Measurements from ENCODE around the gene PLA2G4A. TPM values are rescaled to one million over a fixed set of nuclear protein-coding genes. Genes with fewer than 3 reads are reported as not detected.

Gene PLA2G4A
- total RNA-seq, 2 experiments from 2014 or later, result not detected

- Mint-ChIP-seq H3K27ac (no peak overlapping the region), H3K27me3 (ENCODE audit: low read depth) (no peaks in the 10 kb centered on the region), H3K36me3 (ENCODE audit: low read depth) (no peaks in the 10 kb centered on the region), H3K4me1 (ENCODE audit: low read depth) (no peaks in the 10 kb centered on the region), H3K9me3 (ENCODE audit: insufficient read depth) (no peaks in the 10 kb centered on the region), H3K4me3 (no peak overlapping the region)
- ATAC-seq (no peak), DNase-seq (no peak)
- ChIA-PET CTCF (interaction anchor here (0.6 to 2.9 kb wide), 3 partner anchors 9 to 602 kb away, joined by 3 to 9 read pairs (median 3); no protein-coding TSS in a partner anchor), POLR2A (no interaction called here)
Observed at GRCh38 chr1:186994897-186995296, 166.1 kb downstream of the PLA2G4A start.

DNA sequence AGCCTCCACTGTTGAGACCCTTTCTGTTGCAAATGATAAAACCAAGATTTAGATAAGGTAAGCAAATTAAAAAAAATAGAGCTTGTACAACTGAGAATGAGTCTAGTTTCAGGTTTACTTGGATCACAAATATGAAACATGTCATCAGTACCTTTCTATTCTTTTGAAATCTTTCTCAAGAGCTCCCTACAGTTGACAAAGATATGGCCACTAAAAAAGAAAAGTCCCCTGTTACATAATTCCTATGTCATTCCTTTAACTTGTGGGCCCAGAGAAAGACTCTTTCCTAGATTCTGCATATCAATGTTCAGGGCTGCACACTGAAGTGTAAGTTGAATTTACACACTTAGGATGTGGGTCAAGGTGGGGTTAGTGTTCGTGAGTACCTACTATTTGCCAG, 168.1 kb downstream of the PLA2G4A start:
- no peak overlapping the region for H3K27ac Mint-ChIP-seq
- H3K4me3 Mint-ChIP-seq, result no peak overlapping the region
- DNase-seq (no peak), ATAC-seq (no peak)
- H3K4me1 Mint-ChIP-seq (ENCODE audit: low read depth), result no peaks in the 10 kb centered on the region
- H3K27me3 Mint-ChIP-seq (ENCODE audit: low read depth), result no peaks in the 10 kb centered on the region
- no peaks in the 10 kb centered on the region for H3K36me3 Mint-ChIP-seq (ENCODE audit: low read depth)
- ChIA-PET POLR2A (no interaction called here), CTCF (interaction anchor here (2.9 kb wide), 1 partner anchor 10 kb away, joined by 9 read pairs; no protein-coding TSS in a partner anchor)
- no peaks in the 10 kb centered on the region for H3K9me3 Mint-ChIP-seq (ENCODE audit: insufficient read depth)

DNA sequence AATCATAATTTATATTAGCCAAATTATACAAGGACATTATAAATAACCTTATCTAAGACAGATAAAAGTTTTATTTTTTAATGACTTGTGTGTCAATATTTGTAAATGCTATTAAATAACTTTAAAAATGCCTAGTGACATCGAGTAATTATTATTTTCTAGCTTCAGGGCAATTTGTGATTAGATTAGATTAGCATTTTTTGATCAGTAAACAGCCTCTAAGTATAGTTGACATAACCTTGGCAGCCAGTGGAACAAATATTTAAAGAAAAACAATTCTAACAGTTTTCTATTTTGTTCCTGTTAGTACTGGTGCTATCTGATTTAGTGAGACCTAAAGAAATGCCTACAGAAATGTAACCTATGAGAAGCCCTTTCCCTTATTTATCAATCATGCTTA, 169.1 kb downstream of the PLA2G4A start:
- ATAC-seq (no peak), DNase-seq (no peak)
- CTCF ChIA-PET, result interaction anchor here (1.4 kb wide), 1 partner anchor 11 kb away, joined by 6 read pairs; no protein-coding TSS in a partner anchor
- no peak overlapping the region for H3K4me3 Mint-ChIP-seq
- POLR2A ChIA-PET, result no interaction called here
- no peak overlapping the region for H3K27ac Mint-ChIP-seq
- H3K27me3 Mint-ChIP-seq (ENCODE audit: low read depth), result no peaks in the 10 kb centered on the region
- no peaks in the 10 kb centered on the region for H3K36me3 Mint-ChIP-seq (ENCODE audit: low read depth)
- H3K9me3 Mint-ChIP-seq (ENCODE audit: insufficient read depth), result no peaks in the 10 kb centered on the region
- H3K4me1 Mint-ChIP-seq (ENCODE audit: low read depth), result no peaks in the 10 kb centered on the region

- Mint-ChIP-seq H3K27ac (no peak overlapping the region), H3K4me3 (no peak overlapping the region), H3K27me3 (ENCODE audit: low read depth) (no peaks in the 10 kb centered on the region), H3K36me3 (ENCODE audit: low read depth) (no peaks in the 10 kb centered on the region), H3K4me1 (ENCODE audit: low read depth) (no peaks in the 10 kb centered on the region), H3K9me3 (ENCODE audit: insufficient read depth) (no peaks in the 10 kb centered on the region)
- no peak for ATAC-seq
- ChIA-PET POLR2A (no interaction called here), CTCF (no interaction called here)
- DNase-seq, result no peak
Observed at GRCh38 chr1:186999506-186999905, 170.8 kb downstream of the PLA2G4A start.

GRCh38 chr1:187001198-187001889, 172.6 kb downstream of the PLA2G4A start:
- POLR2A ChIA-PET, result no interaction called here
- Mint-ChIP-seq H3K9me3 (ENCODE audit: insufficient read depth) (no peaks in the 10 kb centered on the region), H3K36me3 (ENCODE audit: low read depth) (no peaks in the 10 kb centered on the region), H3K27ac (no peak overlapping the region), H3K27me3 (ENCODE audit: low read depth) (no peaks in the 10 kb centered on the region), H3K4me1 (ENCODE audit: low read depth) (no peaks in the 10 kb centered on the region), H3K4me3 (no peak overlapping the region)
- CTCF ChIA-PET, result no interaction called here
- ATAC-seq (no peak), DNase-seq (no peak)

- H3K27ac Mint-ChIP-seq, result no peak overlapping the region
- H3K4me3 Mint-ChIP-seq, result no peak overlapping the region
- H3K4me1 Mint-ChIP-seq (ENCODE audit: low read depth), result no peaks in the 10 kb centered on the region
- ChIA-PET CTCF (interaction anchor here (1.0 kb wide), 1 partner anchor 9 kb away, joined by 3 read pairs; no protein-coding TSS in a partner anchor), POLR2A (no interaction called here)
- H3K9me3 Mint-ChIP-seq (ENCODE audit: insufficient read depth), result peaks cover 5% of the 10 kb centered on the region
- H3K27me3 Mint-ChIP-seq (ENCODE audit: low read depth), result no peaks in the 10 kb centered on the region
- no peak for DNase-seq
- H3K36me3 Mint-ChIP-seq (ENCODE audit: low read depth), result no peaks in the 10 kb centered on the region
- ATAC-seq, result no peak
Observed at GRCh38 chr1:187003353-187003752, 174.6 kb downstream of the PLA2G4A start.

DNA sequence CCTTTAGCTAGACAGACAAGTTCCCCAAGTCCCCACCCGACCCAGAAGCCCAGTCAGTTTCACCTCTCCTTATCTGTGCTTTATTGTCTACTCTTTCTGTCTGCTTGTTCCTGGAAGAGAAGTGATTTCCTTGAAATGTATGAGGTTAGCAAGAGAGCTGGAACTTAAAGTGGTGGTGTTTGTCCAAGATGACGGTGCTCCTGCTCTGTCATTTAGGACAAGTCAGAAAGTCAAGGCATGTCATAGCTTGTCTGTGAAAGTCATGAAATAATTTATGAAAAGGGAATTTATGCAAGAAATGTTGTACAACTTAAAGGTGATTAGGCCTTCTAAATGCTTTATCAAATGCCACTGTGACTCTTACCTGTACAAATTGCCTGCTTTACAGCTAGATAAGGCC, 178.1 kb downstream of the PLA2G4A start:
- Mint-ChIP-seq H3K9me3 (ENCODE audit: insufficient read depth) (peaks cover 9% of the 10 kb centered on the region), H3K36me3 (ENCODE audit: low read depth) (no peaks in the 10 kb centered on the region), H3K27ac (no peak overlapping the region), H3K4me3 (no peak overlapping the region), H3K27me3 (ENCODE audit: low read depth) (no peaks in the 10 kb centered on the region), H3K4me1 (ENCODE audit: low read depth) (no peaks in the 10 kb centered on the region)
- ATAC-seq (no peak), DNase-seq (no peak)
- CTCF ChIA-PET, result no interaction called here
- POLR2A ChIA-PET, result no interaction called here

DNA sequence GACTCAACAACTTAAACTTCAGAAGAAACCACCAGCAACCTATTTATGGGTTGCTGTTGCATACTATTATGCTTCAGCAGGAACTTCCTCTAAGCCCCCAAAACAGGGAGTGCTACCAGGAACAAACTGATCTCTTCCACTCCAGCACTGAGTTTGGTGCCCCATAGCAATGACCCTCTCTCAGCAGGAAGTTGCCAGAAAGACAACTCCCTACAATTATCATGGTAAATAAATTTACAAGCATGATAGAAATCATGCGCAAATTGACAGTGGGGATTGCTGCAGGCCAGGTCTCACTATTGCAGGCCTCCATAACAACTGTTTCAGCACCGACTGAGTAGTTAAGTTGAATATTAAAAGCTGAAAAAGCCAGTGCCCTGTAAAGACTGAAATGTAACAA, 180.6 kb downstream of the PLA2G4A start:
- no peak for ATAC-seq
- no peaks in the 10 kb centered on the region for H3K4me1 Mint-ChIP-seq (ENCODE audit: low read depth)

DNA sequence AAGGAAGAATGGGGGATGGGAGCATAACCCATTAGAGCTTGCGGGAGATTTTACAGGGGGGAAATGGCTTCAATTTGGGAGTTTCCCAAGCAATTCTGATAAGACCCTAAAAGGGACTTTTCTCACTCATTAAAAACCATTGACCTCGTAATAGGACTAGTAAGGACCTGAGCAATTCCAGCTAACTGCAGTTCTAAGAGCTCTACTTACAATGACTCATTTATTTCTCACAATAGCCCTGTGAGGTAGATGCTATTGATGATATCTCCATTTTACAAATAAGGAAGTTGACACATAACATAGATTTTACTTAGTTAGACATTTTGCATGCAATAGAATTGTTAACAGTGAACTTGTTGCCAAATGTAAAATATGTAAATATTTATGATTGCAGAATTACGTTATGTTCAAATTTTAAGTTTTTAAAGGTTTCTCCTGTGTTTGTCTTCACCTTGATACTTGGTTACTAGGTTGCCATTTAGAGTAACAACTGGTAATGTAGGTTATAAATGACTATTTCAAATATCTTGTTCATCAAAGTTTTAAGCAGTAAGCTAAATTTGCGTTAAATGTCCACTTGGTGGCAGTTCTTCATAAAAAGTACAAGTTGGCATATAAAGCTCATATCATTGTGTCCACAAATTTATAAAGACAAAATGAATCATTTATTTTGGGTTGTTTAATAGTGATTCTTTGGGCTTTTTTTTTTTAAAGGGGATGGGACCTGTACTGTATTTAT, 182.0 kb downstream of the PLA2G4A start:
- no peak for DNase-seq
- ChIA-PET POLR2A (no interaction called here), CTCF (no interaction called here)
- Mint-ChIP-seq H3K27ac (no peak overlapping the region), H3K36me3 (ENCODE audit: low read depth) (no peaks in the 10 kb centered on the region), H3K4me1 (ENCODE audit: low read depth) (no peaks in the 10 kb centered on the region), H3K27me3 (ENCODE audit: low read depth) (no peaks in the 10 kb centered on the region), H3K4me3 (no peak overlapping the region), H3K9me3 (ENCODE audit: insufficient read depth) (peaks cover 9% of the 10 kb centered on the region)
- ATAC-seq, result no peak

More for the DNA sequence above, 180.6 kb downstream of the PLA2G4A start:
- peaks cover 9% of the 10 kb centered on the region for H3K9me3 Mint-ChIP-seq (ENCODE audit: insufficient read depth)
- ChIA-PET POLR2A (no interaction called here), CTCF (no interaction called here)
- no peak for DNase-seq
- H3K4me3 Mint-ChIP-seq, result no peak overlapping the region
- H3K27ac Mint-ChIP-seq, result no peak overlapping the region
- H3K36me3 Mint-ChIP-seq (ENCODE audit: low read depth), result no peaks in the 10 kb centered on the region
- H3K27me3 Mint-ChIP-seq (ENCODE audit: low read depth), result no peaks in the 10 kb centered on the region

DNA sequence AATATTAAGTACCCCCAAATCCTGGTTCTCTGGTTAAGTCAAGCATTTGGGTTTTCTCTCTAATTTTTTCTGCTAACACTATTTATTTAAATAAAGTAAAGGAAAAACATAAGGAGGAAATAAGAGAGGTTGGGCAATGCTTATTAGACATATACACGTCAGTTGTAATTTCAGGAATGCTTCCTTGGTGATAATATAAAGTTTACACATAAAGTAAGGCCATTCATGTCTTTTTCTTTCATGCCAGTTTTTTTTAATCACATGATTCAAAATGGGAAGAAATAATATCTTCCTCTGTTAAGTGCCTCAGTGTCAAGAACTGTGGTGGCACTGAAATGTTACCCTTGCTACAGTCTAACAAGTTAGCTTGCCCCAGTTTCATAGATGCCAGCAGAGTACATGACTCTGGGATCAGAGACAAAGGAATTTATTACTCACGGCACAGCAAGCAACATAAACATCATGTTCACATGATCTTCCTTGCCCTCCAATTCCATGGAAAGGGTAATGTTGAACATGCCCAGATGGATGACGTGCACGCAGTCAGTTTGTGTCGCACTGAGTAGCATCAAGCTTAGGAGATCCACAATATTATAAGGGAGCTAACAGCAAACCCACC, 184.9 kb downstream of the PLA2G4A start:
- Mint-ChIP-seq H3K4me3 (no peak overlapping the region), H3K4me1 (ENCODE audit: low read depth) (no peaks in the 10 kb centered on the region), H3K36me3 (ENCODE audit: low read depth) (no peaks in the 10 kb centered on the region), H3K27me3 (ENCODE audit: low read depth) (no peaks in the 10 kb centered on the region), H3K9me3 (ENCODE audit: insufficient read depth) (peaks cover 1% of the 10 kb centered on the region), H3K27ac (no peak overlapping the region)
- CTCF ChIA-PET, result no interaction called here
- DNase-seq (no peak), ATAC-seq (no peak)
- POLR2A ChIA-PET, result no interaction called here

DNA sequence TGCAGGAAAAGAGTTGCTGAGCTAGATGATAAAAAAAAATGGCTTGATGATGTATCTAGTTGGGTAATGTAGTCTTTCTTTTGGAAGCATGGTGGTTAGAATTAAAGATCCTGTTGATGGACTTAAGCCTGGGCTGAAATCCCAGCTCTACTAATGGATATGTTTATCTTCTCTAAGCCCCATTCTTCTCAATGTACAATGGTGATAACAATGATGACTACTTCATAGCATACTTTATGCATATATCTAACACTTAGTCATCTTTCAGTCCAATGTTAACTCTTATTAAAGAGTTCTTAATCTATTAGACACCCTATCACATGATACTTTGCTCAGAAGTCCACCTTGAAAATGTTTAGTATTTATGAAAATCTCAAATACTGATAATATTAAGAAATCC, 189.5 kb downstream of the PLA2G4A start:
- DNase-seq, result no peak
- no peak for ATAC-seq
- ChIA-PET POLR2A (no interaction called here), CTCF (no interaction called here)
- H3K9me3 Mint-ChIP-seq (ENCODE audit: insufficient read depth), result no peaks in the 10 kb centered on the region
- H3K36me3 Mint-ChIP-seq (ENCODE audit: low read depth), result no peaks in the 10 kb centered on the region
- H3K27ac Mint-ChIP-seq, result no peak overlapping the region
- no peaks in the 10 kb centered on the region for H3K4me1 Mint-ChIP-seq (ENCODE audit: low read depth)
- H3K4me3 Mint-ChIP-seq, result no peak overlapping the region
- H3K27me3 Mint-ChIP-seq (ENCODE audit: low read depth), result no peaks in the 10 kb centered on the region

- Mint-ChIP-seq H3K36me3 (ENCODE audit: low read depth) (no peaks in the 10 kb centered on the region), H3K27me3 (ENCODE audit: low read depth) (no peaks in the 10 kb centered on the region), H3K27ac (no peak overlapping the region), H3K9me3 (ENCODE audit: insufficient read depth) (no peaks in the 10 kb centered on the region), H3K4me1 (ENCODE audit: low read depth) (no peaks in the 10 kb centered on the region), H3K4me3 (no peak overlapping the region)
- DNase-seq (no peak), ATAC-seq (no peak)
- CTCF ChIA-PET, result no interaction called here
- POLR2A ChIA-PET, result no interaction called here
Observed at GRCh38 chr1:187027253-187027652, 198.5 kb downstream of the PLA2G4A start.

All from activated CD8-positive, alpha-beta T cell treated with anti-CD3 and anti-CD28 coated beads, Interleukin-2, amount 10 ng/mL, durations not matched to agents 7 days and 5 days (primary cell).